SK-N-SH treated with all-trans-retinoic acid at 6 μM for 48 hours (cell line): Measurements from ENCODE around the gene GSTM4.

Source experiments
- ARNTL ChIP-seq: fragments of 450-650 bp; formaldehyde crosslinking; IDR thresholded peaks from 2 replicates; pipeline ENCODE4 v1.5.0; 2020; ENCODE audit warnings: low read depth, mild to moderate bottlenecking, moderate library complexity, borderline replicate concordance
- ISL1 ChIP-seq: fragments of 250-450 bp; sonication (Bioruptor Pico); IDR thresholded peaks from 2 replicates; pipeline ENCODE4 v2.1.2; 2022; ENCODE audit warnings: mild to moderate bottlenecking, moderate library complexity

DNA sequence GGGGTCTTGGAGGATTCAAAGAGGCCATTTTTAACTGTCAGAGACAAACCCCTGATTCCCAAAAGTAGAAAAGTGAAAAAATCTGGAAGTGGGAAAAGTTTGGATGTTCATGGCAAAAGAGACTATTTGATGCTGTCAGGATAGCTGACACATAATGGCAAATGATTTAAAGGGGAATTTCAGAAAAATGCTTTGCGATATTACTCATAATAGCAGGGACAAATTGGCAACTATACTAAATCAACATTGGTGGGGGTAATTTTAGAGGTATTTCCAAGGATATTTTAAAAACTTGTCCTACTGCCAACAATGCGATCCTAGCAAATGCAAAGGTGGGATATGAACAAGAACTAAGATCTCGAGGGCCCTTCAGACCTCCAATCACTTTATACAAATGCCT is 5.3 kb upstream of the GSTM4 start:
- TF ChIP-seq ARNTL (CRISPR knock-in tag): no peak
- TF ChIP-seq ISL1: peak; percentile 76
